Erythroblast (primary cell): ENCODE results near the gene MICAL1.
"Not testable (repeated sequence)": the region's sequence is repeated elsewhere in the genome, so short reads cannot be mapped to it uniquely, and the experiment has no call there.

ENCODE experiments used
- GATA1 ChIP-seq: IDR thresholded peaks from 2 replicates; pipeline ENCODE4 v1.6.1; 2011; ENCODE audit warnings: low read depth, mild to moderate bottlenecking, control low read depth, low read length, moderate library complexity
- POLR2A ChIP-seq: IDR thresholded peaks from 2 replicates; pipeline ENCODE4 v1.6.1; 2011; ENCODE audit warnings: mild to moderate bottlenecking, low read length

DNA sequence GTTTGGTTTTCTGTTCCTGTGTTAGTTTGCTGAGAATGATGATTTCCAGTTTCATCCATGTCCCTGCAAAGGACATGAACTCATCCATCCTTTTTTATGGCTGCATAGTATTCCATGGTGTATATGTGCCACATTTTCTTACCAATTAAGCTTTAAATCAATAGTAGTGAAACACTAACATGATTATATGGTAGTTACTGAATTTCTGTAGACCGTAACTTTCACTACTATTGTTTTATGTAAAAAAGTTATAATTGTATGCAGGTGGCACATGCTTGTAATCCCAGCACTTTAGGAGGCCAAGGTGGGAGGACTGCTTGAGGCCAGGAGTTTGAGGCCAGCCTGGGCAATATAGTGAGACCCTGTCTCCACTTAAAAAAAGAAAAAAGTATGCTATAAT, 5.6 kb upstream of the MICAL1 start:
- TF ChIP-seq POLR2A, GATA1: not testable (repeated sequence)
